GM12801 (cell line): ENCODE measurements around the gene SLC30A1.

Experiments used
- CTCF ChIP-seq: IDR thresholded peaks from one replicate; pipeline ENCODE4 v1.5.1; 2011; ENCODE audit warnings: control low read depth; ENCODE audit not compliant: insufficient read length; ENCODE audit errors: extremely low read depth

Gene SLC30A1

GRCh38 chr1:211536606-211537005 lies 42.4 kb downstream of the SLC30A1 start:
- no peak for TF ChIP-seq CTCF

GRCh38 chr1:211535346-211535745 lies 43.6 kb downstream of the SLC30A1 start:
- no peak for TF ChIP-seq CTCF

- TF ChIP-seq CTCF, result no peak
Observed at GRCh38 chr1:211534545-211535291, 44.2 kb downstream of the SLC30A1 start.

GRCh38 chr1:211532088-211532444 lies 46.9 kb downstream of the SLC30A1 start:
- no peak for TF ChIP-seq CTCF

GRCh38 chr1:211531194-211532087 lies 47.5 kb downstream of the SLC30A1 start:
- no peak for TF ChIP-seq CTCF

- TF ChIP-seq CTCF, result no peak
Observed at GRCh38 chr1:211530102-211530501, 48.9 kb downstream of the SLC30A1 start.

- no peak for TF ChIP-seq CTCF
Observed at GRCh38 chr1:211529453-211529852, 49.5 kb downstream of the SLC30A1 start.
